Measurements from ENCODE around the gene CEP152.
"Not testable (repeated sequence)": the region's sequence is repeated elsewhere in the genome, so short reads cannot be mapped to it uniquely, and the experiment has no call there.

The CEP152 gene

DNA sequence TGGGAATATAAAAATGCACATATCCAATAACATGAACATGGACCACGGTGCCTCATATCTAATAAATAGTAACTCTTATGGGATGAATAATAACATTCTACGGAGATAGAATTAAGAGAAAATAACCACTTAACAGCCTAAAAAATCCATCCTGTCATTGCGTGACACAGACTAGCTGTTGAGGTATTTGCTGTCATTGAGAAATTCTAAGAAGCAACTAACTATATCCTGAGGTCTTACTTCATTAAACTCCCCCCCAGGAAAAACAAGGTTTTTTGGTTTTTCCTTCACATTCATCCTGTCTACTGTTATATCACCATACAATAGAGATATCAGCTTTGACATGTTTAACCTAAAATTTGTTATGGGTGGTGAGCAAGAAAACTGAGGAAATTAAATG is 14.3 kb downstream of the CEP152 start:
- TF ChIP-seq POLR2A (IDR thresholded peaks at IDR 0.05; ENCODE audit: low read depth, low read length), result no peak
- DNase-seq (ENCODE audit: insufficient read length, low spot score), result no peak
- no peak for FAIRE-seq

DNA sequence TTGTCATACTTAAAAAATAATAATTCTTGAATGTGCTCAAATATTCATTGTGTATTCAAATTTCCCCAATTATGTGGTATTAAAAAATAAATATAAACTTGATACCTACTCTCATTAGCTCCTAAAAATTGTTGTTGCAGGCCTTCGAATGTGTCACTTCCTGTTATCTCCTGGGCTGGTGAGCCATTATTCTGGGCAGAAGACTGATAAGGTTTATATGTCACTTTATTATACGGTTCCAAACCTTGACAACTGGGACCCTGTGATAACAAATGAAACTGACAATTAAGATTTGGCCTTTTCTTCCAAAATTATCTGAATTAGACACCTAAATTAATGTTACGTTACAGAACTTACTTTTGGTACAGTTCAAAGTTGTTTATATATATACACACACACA is 15.0 kb downstream of the CEP152 start:
- DNase-seq (ENCODE audit: insufficient read length, low spot score) (no peak), FAIRE-seq (no peak)
- no peak for TF ChIP-seq POLR2A (IDR thresholded peaks at IDR 0.05; ENCODE audit: low read depth, low read length)

DNA sequence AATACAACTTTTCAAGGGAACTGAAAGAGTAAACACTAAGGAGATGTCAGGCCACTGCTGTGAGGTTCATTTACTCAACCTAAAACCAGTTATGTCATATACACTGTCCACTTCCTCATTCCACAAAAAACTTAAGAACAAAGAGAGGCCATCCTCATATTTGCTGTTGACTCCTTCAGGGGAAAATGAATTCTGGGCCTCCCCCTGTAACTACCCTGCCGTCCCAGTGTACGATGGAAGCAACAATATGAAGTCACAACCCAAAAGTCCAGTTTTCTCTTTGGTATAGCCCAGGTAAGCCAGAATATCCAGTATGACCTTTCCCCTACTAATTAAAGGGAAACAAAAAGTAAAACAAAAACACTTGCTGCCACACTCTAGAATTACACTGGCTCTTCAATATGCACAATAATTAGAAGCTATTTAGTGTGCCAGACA is 16.2 kb downstream of the CEP152 start:
- FAIRE-seq, result no peak
- DNase-seq (ENCODE audit: insufficient read length, low spot score), result no peak
- no peak for TF ChIP-seq POLR2A (IDR thresholded peaks at IDR 0.05; ENCODE audit: low read depth, low read length)

DNA sequence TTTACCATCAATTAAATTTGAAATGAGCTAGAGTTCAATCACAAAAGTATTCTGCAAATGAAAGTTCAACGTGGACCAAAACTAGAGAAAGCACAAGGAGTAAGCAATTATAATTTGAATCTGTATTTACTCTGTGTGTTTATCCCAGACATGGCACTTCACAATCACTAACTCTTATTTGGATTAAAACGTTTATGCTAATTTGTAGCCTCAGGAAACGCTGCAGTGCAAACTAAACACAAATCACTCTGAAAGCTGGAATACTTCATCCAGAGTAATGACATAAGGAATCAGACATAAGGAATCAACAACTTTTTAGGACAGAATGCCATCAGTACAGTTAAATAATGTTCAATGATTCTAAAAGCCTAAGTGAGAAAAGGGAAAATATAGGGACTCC is 18.5 kb downstream of the CEP152 start:
- TF ChIP-seq POLR2A (IDR thresholded peaks at IDR 0.05; ENCODE audit: low read depth, low read length), result no peak
- no peak for DNase-seq (ENCODE audit: insufficient read length, low spot score)
- no peak for FAIRE-seq

DNA sequence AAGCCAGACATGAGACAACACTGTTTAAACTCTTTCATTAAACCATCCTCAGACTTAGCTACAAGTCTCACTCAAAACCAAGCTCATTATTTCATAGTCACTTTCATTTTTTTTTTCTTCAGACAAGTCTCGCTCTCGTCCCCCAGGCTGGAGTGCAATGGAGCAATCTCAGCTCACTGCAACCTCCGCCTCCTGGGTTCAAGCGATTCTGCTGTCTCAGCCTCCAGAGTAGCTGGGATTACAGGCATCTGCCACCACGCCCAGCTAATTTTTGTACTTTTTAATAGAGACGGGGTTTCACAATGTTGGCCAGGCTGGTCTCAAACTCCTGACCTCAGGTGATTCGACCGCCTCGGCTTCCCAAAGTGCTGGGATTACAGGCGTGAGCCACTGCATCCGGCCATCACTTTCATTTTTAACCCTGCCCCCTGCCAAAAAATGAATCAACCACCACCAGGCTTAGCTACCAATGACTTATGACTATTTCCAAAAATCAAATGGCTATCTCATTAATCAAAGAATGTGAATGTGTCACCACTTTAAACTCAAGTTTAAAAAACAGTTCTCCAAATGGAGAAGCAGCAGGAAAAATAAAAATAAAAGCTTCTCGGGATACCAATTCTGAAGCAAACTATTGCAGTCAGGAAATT is 20.3 kb downstream of the CEP152 start:
- not testable (repeated sequence) for FAIRE-seq; DNase-seq (ENCODE audit: insufficient read length, low spot score)

DNA sequence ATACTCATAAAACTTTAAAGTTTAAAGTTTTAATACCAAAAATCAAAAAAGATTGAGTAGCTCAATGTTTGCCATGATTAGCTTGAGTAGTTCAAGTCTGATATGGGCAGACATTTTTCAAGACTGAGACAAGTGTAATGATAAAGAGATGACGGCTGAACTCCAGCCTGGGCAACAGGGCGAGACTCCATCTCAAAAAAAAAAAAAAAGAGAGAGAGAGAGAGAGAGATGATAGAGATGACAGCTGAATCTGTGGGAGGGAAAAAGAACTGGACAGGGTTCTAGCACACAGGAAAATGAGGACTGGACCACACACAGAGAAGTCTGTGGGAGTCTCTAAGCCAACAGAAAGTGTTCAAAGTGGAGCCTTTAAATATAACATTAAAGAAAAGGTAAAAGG is 25.2 kb downstream of the CEP152 start:
- TF ChIP-seq POLR2A (IDR thresholded peaks at IDR 0.05; ENCODE audit: low read depth, low read length), result no peak
- FAIRE-seq, result no peak

DNA sequence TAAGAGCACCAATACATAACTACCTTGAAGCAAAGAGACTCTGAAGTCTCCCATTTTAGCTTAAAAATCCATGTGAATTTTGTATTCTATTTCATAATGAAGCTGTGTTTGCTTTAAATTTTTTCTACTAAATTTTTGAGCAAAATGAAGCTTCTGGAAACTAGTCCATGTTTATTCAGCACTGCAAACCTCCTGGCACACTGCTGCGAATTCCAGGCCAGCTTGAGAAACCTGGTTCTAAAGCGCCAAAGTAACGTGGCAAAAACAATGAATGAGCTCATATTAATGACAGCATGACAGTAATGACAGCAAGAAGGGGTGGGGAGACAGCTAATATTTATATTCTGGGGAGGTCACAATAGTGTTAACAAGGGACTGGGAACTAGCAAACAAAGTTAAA is 25.7 kb downstream of the CEP152 start:
- FAIRE-seq (no peak), DNase-seq (ENCODE audit: insufficient read length, low spot score) (no peak)
- TF ChIP-seq POLR2A (IDR thresholded peaks at IDR 0.05; ENCODE audit: low read depth, low read length), result no peak

More for the DNA sequence above, 25.2 kb downstream of the CEP152 start:
- no peak for DNase-seq (ENCODE audit: insufficient read length, low spot score)

DNA sequence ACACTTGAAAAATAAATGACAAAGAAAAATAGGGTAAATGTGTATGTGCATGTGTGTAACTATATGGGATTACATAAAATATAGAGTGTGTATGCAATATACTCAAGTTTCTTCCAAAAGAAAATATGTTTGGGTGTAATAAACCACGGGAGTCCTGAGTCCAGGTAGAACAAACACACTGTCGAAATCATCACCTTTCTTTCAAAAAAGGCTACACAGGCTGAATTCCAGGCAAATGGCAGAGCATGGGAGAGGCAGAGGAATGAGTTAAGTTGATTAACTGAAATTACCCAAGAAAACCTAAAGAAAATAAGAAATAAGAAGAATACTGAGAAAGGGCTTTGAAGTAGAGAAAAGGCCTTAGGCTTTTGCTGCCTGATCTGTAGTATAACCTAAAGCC is 26.1 kb downstream of the CEP152 start:
- no peak for FAIRE-seq
- DNase-seq (ENCODE audit: insufficient read length, low spot score), result no peak
- no peak for TF ChIP-seq POLR2A (IDR thresholded peaks at IDR 0.05; ENCODE audit: low read depth, low read length)

DNA sequence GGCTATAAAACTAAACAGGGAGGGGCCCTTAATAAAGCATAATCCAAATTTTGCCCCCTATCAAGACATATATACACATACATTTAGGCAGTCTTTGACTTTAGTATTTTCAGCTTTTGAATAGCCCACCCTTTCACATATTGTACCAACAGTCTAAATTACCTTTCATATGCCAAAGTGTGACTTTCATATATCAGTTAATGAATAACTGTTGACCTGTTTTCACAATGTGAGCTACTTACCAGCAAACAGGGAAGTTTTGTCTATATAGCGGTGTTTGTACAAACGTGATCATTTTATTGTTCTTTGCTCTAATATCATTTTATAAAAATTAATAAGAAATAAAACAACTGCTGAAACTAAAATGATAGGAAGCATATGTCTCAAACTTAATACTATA is 28.0 kb downstream of the CEP152 start:
- no peak for DNase-seq (ENCODE audit: insufficient read length, low spot score)
- no peak for FAIRE-seq

DNA sequence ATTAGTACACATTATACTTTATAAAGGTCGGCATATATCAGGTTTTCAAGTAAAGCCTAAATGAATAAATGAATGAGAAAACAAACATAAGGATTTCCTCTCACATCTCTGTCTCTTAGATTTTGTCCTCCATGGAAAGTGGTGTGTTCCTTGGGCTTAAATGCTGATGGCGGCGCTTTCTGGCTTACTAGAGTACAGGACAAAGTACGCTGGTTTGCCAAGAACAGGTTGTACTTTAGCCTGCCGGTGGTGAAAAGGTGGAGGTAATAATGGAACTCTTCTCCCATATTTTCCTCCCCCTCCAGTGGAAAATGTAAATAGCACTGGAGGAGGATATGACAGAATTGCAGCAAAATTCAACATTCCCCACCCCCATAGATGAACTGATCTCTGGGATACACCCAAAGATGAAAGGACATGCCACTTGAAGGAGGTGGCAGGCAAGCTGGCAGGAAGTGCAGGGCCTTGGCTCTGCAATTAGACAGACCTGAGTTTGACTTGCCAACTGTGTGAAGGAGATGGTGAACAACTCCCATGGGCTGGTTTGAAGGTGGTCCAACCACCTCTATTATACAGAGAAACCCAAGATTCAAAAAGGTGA is 29.3 kb downstream of the CEP152 start:
- DNase-seq (ENCODE audit: insufficient read length, low spot score), result no peak
- FAIRE-seq, result no peak
- TF ChIP-seq POLR2A (IDR thresholded peaks at IDR 0.05; ENCODE audit: low read depth, low read length), result no peak

More for the DNA sequence above, 28.0 kb downstream of the CEP152 start:
- no peak for TF ChIP-seq POLR2A (IDR thresholded peaks at IDR 0.05; ENCODE audit: low read depth, low read length)

DNA sequence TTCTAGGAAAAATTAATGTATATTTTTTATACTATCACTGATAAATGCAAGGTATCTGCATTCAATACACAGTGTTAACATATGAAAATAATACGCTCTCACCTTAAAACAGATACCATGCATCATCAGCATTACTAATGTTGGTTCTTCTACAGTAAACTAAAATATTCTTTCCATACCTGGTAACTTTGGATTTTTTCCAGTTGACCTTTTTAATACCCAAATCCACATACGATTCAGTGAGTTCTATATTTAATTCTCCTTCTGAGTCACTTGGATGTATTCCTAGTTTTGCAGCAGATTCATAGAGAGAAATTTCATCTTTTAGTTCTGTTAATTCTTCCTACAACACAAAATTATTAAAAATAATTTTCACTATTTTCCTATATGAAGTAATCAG is 29.9 kb downstream of the CEP152 start:
- FAIRE-seq (no peak), DNase-seq (ENCODE audit: insufficient read length, low spot score) (no peak)
- TF ChIP-seq POLR2A (IDR thresholded peaks at IDR 0.05; ENCODE audit: low read depth, low read length), result no peak

DNA sequence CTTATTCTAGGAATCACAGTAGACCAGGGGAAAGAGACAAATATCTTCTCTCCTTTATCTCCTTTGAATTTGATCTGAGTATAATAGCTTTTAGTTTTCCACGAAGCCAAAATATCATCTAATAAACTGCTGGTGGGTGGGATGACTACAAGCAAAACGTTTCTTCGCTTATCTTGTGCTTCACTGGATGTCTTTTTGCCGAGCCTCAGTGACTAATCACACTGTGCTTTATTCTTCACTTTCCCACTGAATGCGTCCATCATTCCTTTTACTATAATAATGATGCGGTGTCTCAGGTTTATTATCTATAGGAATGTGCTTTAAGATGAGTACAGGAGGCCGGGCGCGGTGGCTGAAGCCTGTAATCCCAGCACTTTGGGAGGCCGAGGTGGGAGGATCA is 32.5 kb downstream of the CEP152 start:
- no peak for TF ChIP-seq POLR2A (IDR thresholded peaks at IDR 0.05; ENCODE audit: low read depth, low read length)
- FAIRE-seq (no peak), DNase-seq (ENCODE audit: insufficient read length, low spot score) (no peak)

DNA sequence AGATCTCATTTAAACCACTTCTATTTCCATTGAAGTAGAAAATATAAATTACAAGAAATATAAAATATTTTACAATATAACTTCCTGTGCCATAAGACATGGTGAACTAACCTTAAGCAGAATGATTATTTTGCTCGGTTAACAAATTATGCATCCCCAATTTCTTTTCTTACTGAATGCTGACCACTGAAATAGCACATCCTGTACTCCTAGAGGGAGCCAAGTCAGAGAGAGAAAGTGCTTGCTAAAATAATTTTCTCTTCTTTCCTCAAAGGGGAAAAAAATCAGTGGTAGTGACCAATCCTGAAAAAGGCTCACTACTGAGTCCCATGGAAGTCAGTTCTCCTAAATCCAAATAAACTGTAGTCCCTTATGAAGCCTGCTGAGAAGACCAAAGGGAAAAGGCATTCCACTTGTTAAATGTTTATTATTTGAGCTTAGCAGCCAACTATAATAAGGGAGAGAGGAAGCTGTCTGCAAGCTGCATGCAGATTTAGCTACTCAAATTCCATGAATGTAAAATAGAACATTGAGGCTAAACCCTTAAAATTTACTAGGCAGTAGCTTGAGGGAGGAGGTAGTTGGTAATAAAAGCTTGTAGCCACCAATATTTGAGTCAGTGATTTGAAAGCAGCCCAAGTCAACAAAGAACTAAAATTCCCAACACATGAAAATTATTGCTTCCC is 33.1 kb downstream of the CEP152 start:
- FAIRE-seq (no peak), DNase-seq (ENCODE audit: insufficient read length, low spot score) (no peak)
- TF ChIP-seq POLR2A (IDR thresholded peaks at IDR 0.05; ENCODE audit: low read depth, low read length), result no peak

DNA sequence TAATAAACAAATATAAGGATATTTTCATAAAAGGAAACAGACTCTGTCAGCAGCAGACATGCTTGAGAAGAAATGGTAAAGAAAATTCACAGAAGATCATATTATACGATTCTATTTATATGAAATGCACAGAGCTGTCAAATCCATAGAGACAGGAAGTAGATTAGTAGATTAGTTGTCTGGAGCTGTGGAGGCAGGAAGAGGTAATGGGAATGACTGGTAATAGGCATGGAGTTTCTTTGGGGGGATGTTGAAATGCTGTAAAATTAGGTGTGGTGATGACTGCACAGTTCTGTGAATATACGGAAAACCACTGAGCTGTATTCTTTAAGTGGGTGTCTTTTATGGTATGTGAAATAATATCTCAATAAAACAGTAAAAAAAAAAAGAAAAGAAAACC is 35.3 kb downstream of the CEP152 start:
- DNase-seq (ENCODE audit: insufficient read length, low spot score), result no peak
- no peak for FAIRE-seq
- TF ChIP-seq POLR2A (IDR thresholded peaks at IDR 0.05; ENCODE audit: low read depth, low read length), result no peak

DNA sequence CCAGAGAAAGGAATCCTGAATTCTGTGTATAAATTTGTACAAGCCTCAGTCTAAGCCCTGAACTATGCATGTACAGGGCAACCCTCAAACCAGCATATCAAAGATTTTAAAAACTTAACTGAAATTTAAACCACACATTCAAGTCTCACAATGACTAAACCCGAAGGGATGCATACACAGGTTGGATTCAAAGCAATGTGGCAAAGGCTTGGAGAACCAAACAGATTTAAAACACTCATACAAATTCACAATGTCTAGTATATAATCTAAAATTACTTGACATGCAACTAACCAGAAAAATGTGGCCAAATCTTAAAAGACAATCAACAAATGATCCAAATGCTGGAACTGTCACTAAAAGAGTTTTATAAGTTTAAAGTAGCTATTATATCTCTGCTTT is 36.4 kb downstream of the CEP152 start:
- no peak for DNase-seq (ENCODE audit: insufficient read length, low spot score)

More for the DNA sequence above, 36.4 kb downstream of the CEP152 start:
- TF ChIP-seq POLR2A (IDR thresholded peaks at IDR 0.05; ENCODE audit: low read depth, low read length), result no peak
- FAIRE-seq, result no peak
